ENCODE results near the gene APLNR.
A peak's percentile ranks its signal among the peaks of the same experiment; 100 is the strongest.
"Not testable (repeated sequence)": the region's sequence is repeated elsewhere in the genome, so short reads cannot be mapped to it uniquely, and the experiment has no call there.

APLNR gene

DNA sequence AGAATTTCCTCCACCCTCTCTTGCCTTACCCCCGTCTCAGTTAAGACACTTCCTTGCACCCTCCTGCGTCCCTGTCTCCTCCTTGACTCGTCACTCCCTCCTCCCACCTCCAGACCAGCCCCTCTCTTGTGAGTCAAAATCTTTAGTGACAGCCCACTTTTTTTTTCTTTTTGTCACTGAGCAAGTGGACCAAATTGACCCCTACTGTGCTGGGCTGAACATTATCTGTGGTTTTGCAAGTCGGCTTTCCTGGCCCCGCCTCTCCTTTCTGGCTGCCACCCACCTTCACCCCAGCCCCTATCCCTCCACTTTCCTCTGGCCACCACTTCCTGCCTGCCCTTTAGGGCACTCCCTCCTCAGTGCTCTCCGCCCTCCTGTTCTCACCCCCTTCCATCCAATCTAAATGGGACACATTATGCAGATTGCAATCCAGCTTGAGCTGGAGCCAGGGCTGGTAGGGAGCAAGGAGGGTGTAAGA, at the start of gene APLNR:
TSS of gene APLNR (minus strand) at position 47 of the 478 bp plus-strand sequence. CDS start 246 bp downstream, outside the sequence.
- DNase-seq, result no peak

DNA sequence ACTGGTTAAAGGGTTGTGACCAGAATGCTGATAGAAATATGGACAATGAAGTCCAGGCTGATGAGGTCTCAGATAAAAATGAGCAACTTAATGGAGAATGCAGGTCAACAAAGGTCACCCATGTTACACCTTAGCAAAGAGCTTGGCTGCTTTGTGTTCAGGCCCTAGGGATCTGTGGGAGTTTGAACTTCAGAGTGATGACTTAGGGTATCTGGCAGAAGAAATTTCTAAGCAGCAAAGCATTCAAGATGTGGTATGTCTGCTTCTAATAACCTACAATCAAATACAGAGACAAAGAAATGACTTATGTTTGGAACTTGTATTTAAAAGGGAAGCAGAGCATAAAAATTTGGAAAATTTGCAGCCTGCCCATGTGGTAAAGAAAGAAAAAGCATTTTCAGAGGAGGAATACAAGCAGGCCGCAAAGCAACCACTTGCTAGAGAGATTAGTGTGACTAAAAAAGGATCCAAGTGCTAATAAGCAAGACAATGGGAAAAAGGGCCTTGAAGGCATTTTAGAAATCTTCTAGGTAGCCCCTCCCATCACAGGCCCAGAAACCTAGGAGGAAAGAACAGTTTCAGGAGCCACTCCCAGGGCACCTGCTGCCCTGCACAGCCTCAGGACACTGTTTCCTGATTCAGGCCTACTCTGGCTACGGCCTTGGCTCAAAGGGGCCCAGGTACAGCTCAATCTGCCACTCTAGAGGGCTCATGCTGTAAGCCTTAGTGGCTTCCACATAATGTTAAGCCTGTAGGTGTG, 46.4 kb upstream of the APLNR start:
- no peak for DNase-seq

DNA sequence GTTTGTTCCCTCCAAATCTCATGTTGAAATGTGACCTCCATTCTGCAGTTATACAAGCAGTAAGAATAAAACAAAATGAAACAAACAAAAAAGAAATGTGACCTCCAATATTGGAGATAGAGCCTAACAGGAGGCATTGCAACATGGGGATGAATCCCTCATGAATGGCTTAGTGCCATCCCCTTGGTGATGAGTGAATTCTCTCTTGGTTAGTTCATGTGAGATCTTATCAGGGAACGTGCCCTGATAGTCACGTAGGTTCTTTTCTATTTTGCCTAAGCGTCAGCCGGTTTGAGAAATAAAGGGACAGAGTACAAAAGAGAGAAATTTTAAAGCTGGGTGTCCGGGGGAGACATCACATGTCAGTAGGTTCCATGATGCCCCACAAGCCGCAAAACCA, 44.5 kb upstream of the APLNR start:
- DNase-seq, result not testable (repeated sequence)

DNA sequence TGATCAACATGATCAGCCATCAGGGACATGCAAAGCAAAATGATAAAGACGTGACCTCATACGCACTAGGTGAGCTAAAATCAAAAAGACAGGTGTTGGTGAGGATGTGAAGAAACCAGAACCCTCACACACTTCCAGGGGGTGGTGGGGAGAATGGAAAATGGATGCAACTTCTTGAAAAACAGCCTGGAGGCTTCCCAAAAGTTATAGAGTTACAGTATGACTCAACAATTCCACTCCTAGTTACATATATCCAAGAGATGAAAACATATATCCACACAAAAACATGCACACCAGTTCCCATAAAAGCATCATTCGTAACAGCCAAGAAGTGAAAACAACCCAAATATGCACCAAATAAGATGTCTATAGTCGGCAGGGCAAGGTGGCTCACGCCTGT, 42.1 kb upstream of the APLNR start:
- no peak for DNase-seq

DNA sequence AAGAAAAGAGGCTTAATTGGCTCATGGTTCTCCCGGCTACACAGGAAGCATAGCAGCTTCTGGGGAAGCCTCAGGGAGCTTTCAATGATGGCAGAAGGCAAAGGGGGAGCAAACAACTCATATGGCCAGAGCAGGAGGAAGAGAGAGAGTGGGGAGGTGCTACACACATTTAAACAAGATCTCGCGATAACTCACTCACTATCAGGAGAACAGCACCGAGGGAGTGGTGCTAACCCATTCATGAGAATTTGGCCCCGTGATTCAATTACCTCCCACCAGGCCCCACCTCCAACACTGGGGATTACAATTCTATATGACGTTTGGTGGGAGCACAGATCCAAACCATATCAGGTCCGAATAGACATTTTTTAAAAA, 41.7 kb upstream of the APLNR start:
- DNase-seq, result no peak

DNA sequence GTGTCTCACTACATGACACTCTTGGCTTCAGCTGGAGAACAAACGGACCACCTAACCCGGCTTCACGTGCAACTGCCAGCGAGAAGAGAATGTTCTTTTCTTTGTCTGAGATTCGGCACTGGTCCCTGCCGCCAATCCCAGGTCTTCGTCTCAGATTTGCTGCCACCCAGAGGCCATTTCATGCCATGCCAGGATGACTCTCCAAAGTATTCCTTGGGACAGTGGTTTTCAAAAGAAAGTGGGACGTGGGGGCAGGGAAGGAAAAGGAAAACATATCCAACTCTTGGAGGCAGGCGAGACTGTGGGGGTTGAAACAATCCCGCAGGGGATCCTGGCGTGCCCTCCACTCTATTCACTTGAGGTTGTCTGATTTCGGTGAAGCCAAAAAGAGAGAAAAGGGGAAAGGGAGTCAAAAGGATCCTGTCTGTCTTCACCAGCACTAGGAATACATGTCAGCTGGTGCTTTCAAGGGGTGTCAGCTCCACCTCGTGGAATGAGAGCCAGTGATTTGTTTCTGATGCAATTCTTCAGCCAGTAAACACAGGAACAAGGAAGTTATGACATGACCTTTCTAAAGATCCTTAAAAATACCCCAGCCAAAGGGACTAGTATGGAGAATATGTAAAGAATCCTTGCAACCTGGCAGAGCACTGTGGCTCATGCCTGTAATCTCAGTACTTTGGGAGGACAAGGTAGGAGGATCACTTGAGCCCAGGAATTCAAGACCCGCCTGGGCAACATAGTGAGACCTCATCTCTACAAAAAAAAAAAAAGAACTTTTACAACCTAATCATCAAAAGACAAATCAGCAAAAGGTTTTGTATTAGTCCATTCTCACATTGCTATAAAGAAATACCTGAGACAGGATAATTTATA, 41.0 kb upstream of the APLNR start:
- peak in 46 of 56 donors; percentile 4 to 76 (median 34) for DNase-seq

DNA sequence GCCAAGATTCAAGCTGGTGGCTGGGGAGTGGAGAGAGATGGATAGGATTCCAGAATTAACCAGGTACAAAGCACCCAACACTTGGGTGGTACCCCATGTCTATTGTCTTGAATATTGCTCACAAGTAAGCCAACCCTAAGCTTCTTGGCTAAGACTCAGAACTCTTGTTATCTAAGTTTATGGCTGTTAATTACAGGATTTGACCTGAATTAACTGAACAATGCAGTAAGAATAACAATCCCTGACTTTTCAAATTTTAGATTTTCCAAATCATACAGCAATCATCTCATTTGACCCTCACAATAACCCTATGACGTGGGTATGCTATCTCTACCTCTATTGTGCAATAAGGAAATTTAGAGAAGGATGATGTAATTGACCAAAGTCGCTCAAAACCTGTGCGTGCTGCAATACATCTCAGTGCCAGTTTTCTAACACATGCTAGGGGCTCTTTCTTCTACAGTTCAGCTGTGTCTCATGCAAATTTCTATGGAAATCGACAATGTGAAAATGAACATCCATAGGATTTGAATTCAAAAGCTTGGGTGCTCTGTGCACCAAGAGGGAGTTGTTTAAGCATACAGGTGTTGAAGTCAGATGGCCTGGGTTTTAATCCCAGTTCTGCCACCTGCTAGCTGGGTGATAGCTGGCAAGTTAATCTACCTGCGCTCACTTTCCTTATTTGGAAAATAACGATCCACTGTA, 40.1 kb upstream of the APLNR start:
- no peak for DNase-seq

DNA sequence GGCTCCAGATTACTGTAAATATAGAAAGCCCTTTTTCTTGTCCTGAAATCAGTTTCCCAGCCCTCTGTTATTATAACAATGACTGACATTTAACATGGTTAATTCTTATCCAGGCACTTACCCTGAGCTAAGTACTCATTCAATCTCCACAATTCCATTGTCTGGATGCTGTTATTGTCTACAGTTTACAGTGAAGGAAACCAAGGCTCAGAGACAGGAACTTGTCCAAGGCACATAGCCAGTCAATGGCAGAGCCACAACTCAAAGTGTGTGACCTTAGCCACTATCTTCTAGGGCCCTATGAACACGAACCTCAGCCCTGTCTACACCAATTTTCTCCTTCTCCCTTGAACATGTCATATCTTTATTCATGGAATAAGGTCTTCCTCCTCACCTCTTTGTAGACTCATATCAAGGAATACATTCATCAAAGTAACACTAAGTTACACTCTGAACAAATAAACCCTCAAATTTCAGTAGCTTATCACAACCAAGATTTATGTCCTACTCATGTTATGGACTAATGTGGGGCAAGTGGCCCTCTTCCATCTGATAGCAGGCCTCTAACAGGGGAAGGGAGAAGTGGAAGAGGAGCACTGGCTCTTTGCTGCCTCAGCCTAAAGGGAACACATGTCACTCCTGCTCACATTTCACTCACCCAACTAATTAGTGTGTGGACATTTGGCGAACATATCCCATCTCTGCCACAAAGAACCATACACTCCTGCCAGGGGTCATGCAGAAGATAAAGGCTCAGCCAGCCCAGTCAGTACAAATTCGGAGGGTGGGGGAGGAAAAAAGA, 39.3 kb upstream of the APLNR start:
- DNase-seq, result no peak

DNA sequence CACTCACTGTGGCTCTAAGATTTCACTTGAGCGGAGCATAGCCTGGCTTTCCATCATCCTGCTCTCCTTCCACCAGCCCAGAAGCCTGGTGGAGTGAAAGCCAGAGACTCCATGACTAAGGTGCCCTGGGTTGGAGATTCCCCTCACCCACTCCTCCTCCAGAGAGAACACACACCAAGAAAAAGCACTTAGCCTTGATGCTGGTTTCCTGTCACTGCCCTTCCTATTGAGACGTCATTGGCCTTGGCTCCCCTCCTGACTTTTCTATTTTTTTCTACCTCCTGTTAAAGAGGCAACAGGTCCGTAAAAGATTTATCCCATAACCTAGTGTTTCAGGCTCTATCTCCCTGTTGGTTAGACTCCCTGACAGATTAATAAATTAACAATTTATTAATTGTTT, 38.5 kb upstream of the APLNR start:
- no peak for DNase-seq

DNA sequence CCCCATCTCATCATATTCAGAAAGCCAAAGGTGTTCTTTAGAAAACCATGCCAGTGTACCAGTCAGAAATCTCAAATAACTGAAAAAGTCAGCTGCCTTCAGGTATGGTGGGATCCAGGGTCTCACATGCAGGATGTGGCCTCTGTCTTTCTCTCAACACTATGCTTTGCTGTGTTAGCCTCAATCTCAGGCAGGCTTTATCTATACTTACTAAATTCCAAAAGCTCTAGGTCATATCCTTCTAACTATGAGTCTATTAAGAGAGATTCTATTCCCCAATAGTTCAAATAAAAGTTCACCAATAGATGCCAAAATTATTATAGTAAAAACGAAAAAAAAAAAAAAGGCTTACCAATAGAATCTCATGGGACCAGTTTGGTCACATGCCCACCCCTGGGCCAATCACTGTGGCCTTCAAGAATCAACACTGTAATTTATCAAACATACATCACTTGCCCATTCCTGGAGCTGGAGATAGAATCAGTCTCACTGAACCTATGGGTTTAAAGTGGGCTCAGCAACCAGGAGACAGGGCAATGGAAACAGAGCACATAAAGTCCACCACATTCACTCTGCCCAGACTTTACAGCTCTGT, 38.0 kb upstream of the APLNR start:
- DNase-seq, result no peak

DNA sequence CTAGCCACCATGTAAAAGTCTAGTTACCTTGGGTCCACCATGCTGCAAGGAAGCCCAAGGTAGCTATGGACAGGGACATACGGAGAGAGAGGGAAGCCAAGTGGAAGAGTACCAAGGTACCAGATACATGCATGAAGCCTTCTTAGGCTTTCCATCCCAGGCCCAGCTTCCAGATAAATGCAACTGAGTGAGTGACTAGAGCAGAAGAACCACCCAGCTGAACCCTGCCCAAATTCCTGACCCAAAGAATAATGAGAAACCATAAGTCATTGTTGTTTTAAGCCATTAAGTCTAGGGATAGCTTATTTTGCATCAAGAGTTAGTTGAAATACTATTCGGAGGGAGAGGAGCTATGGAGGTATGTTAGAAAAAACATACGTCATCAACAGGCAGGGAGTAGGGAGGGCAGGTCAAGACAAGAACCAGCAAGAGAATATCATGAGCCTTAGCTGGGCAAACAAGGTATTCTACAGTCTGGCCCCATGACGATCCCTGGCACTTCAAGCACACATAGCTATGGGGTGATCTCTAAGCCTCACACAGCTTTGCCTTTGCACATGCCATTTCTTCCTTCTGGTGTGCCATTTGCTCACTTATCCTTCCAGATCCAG, 36.5 kb upstream of the APLNR start:
- no peak for DNase-seq

DNA sequence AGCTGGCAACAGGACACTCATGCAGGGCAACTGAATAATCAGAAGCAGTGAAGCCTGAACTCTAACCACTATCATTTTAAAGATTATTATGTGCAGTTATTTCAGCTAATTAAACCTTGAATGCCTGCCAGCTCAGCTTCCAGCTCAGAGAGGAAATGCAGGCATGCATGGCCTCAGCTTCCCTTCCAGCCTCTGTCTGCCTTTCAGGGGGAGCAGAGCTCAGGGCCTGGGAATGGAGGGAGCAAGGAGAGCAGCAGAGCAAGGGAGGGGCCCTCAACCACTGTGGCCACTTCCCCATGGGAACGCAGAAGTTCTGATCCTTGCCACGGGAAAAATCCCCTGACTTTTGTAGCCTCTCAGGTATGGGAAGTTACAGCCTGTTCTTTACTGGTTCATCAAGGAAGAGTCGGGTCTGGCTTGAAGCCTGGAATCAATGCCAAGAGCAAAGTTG, 32.5 kb upstream of the APLNR start:
- no peak for DNase-seq

DNA sequence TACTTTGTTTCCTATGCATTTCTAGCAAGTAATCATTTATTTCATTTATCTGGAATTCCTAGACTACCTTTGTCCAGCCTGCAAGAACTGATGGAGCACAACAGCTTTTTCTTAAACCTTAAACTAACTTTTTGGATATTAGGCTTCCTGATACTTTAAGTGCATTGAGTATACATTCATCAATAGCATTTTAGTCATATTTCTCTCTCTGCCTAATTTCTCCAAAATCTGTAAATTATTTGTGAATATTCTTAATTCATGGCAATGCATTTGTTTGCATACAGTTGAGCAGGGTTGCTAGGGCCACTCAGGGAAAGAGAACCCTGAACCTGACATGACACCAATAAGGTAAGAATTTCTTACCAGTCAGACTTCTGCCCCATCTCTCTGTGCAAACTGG, 29.1 kb upstream of the APLNR start:
- DNase-seq, result no peak

DNA sequence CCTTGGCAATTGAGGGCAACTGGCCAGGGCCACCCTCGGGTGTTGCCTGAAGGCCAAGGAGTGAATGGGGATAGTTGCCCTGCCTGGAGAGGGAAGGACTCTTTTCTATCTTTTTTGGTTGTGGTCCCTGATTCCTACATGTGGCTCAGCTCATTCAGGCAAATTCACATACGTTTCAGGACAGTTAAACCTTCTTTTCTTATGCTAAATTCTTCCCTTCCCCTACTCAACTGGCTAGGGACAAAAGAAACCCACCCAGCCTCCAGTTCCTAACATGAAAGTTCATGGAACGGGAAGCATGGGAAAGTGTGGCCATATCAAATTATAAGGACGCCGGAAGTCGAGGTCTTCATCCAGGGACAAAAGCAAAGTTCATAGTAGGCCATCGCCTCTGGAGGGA, 26.3 kb upstream of the APLNR start:
- DNase-seq, result no peak

DNA sequence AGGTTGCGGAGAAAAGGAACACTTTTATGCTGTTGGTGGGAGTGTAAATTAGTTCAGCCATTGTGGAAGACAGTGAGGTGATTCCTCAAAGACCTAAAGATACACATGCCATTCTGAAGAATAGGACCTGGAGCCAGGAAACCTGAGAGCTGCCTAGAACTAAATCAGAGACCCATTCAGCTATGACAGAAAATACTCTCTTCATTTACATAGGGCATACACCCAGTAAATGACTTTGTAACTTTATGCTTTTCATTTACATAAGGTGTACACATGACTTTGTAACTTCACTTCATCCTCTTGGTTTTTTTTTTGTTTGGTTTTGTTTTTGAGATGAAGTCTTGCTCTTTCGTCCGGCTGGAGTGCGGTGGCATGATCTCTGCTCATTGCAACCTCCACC, 25.1 kb upstream of the APLNR start:
- no peak for DNase-seq

DNA sequence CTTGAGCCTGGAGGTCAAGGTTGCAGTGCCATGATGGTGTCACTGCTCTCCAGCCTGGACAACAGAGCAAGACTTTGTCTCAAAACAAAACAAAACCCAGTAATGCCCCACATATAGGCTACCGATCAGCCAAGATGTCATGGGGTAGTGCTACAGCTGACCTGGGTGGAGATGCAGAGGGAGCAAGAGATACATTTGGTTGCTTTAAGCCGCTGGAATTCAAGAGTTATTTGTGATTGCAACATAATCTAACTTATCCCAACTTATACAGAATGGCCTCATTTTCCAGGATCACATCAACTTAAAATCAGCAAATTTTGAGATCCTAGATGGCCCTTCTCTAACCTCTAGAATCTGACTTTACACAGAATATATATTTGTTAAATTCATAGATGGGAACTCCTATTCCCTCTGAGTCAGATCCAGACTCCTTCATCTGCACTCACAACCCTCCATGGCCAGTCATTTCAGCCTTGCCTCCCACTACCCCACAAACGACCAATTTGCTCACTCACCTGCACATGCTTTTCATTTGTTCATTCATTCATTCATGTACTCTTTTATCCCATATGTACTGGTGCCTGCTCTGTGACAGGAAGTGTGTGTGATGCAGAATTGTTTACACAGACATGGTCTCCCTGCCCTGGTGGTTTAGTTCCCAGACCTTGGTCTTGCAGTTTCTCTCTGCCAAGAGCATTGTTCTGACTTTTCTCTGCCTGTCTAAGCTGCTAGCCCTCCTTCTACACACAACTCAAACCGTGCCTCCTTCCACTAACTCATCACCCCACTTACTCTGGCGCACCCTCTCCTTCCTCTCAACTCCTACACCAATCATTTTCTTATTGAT, 24.1 kb upstream of the APLNR start:
- no peak for DNase-seq

DNA sequence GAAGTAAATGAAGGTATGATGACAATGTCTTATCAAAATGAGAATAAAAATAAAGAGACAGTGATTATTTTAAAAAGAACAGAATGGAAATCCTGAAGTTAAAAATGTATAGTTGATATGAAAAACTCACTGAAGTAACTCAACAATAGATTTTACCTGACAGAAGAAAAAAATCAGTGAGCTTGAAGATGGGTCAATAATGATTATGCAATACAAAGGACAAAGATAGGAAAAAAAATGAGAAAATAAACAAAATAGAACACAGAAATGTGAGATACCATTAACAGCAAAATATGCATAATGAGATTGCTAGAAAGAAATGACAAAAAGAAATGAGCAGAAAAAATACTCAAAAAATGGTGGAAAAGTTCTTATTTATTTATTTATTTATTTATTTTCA, 19.1 kb upstream of the APLNR start:
- DNase-seq, result no peak

DNA sequence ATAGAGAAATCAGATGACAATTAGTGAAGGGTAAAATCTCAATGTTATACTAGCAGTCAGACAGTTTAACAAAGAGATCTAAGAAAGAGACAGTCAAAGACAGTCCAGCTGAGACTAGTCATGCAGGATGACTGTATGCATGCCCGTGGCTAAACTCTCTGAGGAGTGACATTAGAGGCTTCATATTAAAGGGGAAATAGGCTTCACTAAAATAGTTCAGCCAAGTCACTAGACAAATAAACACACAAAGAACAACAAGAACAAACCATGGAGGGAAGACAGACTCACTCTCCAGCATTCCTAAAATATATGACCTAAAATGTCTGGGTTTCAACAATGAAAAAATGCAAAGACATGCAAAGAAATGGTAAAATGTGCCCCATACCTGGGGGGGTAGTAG, 18.6 kb upstream of the APLNR start:
- no peak for DNase-seq

DNA sequence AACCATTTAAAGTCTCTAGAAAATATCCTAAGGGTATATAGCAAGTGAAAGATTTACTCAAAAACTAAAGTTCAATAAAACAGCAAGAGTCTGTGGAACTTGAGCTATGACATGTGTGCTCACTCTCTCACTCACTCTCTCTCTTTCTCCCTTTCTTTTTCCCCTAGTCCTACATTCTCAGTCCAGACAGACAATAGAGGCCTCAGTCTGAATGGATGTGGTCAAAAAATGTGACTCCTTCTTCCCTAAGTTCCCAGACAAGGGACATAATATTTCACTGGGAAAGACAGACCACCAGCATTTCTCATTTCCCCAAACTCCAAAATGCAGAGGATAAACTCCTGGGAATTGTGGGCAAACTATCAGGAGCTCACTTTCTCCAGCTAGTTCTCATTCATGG, 17.6 kb upstream of the APLNR start:
- DNase-seq, result no peak
